Body of pancreas (tissue), 4 donors: ENCODE results near the gene IGSF10. TPM values are rescaled to one million over a fixed set of nuclear protein-coding genes. Genes with fewer than 3 reads are reported as not detected.

Experiments
- ATAC-seq: fragments of 150-250 bp; one replicate; pipeline ENCODE4 v1.9.1; 2016
- DNase-seq, 4 donors: peaks; one replicate each; pipeline ENCODE4 v3.0.0-alpha.2; 2019
- H3K27ac ChIP-seq, 4 donors: fragments of 200-600 bp; sonication (generic); 1 replicate in 3 of 4; 2 replicates in 1 of 4; pipeline versions ENCODE4 v1.5.1 to v1.6.1; 2016 to 2019; ENCODE audit warnings: mild to moderate bottlenecking in 1 of 4, mixed read lengths in 1 of 4, moderate library complexity in 1 of 4
- H3K27me3 ChIP-seq, 2 donors: fragments of 200-600 bp; sonication (generic); one replicate each; pipeline ENCODE4 v1.6.0; 2016; ENCODE audit warnings: mild to moderate bottlenecking in 1 of 2
- H3K36me3 ChIP-seq, 2 donors: fragments of 200-600 bp; sonication (generic); replicated peaks in 1 of 2; 2 replicates each; pipeline ENCODE4 v1.5.1; 2016; ENCODE audit warnings: low read depth in 2 of 2; ENCODE audit not compliant: insufficient read depth in 1 of 2
- H3K4me1 ChIP-seq: fragments of 200-600 bp; sonication (generic); one replicate; pipeline ENCODE4 v1.6.0; 2016
- H3K4me3 ChIP-seq, 2 donors: fragments of 200-600 bp; sonication (generic); 1 replicate in 1 of 2; 2 replicates in 1 of 2; pipeline ENCODE4 v1.5.1; 2016 to 2019
- H3K9me3 ChIP-seq, 3 donors: fragments of 200-600 bp; sonication (generic); 1 replicate in 2 of 3; 2 replicates in 1 of 3; pipeline ENCODE4 v1.5.1; 2016
- POLR2A ChIP-seq, 3 donors: fragments of 450-650 bp; IDR thresholded peaks; one replicate each; pipeline ENCODE4 v1.6.1; 2016; ENCODE audit warnings: antibody characterized with exemption in 3 of 3, mild to moderate bottlenecking in 2 of 3
- WGBS, 2 donors: methylation state at CpG; one replicate each; pipeline ENCODE4 v1.1.5; 2017; 5-methylcytosine and 5-hydroxymethylcytosine counted together
- intact Hi-C: fragments of 100-400 bp; cut with DNase I; formaldehyde crosslinking; loops from one replicate; pipeline ENCODE4 v1.15.1; 2023
- total RNA-seq, 2 donors: library from RNA; depleted of rRNA; stranded (reverse); fragments of >200 nt; gene quantifications; one replicate each; pipeline ENCODE4 v1.1.0, GENCODE V29; 2016
- TF ChIP-seq, protein P1 (sequence below), 7 experiments: fragments of 450-650 bp in 4 of 7; fragments of 200-600 bp in 3 of 7; sonication (generic) in 3 of 7; IDR thresholded peaks; one replicate each; pipeline ENCODE4 v1.5.1; 2016 to 2019; ENCODE audit warnings: antibody characterized with exemption in 7 of 7

IGSF10 gene
- total RNA-seq, 2 donors from 2014 or later = 0.99 to 1.0 TPM

DNA sequence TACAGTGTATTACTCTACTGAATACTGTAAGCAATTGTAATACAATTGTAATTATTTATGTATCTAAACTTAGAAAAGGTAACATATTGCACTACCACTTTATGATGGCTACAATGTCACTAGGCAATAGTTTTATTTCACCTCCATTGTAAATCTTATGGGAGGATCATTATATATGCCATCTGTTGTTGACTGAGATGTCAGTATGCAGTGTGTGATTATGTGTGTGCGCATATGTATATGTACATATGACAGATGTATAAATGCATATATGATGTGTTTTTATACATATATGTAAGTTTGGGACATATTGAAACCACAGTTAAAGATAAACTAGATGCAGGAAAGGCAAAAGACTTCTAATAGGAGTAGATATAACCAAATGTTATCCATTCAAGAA lies 8.5 kb downstream of the IGSF10 start:
- Histone ChIP-seq H3K36me3 (no peaks in the 10 kb centered on the region), H3K27ac (no peak overlapping the region), H3K9me3 (no peaks in the 10 kb centered on the region), H3K4me1 (no peaks in the 10 kb centered on the region), H3K4me3 (no peak overlapping the region), H3K27me3 (no peaks in the 10 kb centered on the region)
- ATAC-seq (no peak), DNase-seq (no peak)
- no peak for TF ChIP-seq POLR2A (IDR thresholded peaks at IDR 0.05)
- TF ChIP-seq, protein P1, sequence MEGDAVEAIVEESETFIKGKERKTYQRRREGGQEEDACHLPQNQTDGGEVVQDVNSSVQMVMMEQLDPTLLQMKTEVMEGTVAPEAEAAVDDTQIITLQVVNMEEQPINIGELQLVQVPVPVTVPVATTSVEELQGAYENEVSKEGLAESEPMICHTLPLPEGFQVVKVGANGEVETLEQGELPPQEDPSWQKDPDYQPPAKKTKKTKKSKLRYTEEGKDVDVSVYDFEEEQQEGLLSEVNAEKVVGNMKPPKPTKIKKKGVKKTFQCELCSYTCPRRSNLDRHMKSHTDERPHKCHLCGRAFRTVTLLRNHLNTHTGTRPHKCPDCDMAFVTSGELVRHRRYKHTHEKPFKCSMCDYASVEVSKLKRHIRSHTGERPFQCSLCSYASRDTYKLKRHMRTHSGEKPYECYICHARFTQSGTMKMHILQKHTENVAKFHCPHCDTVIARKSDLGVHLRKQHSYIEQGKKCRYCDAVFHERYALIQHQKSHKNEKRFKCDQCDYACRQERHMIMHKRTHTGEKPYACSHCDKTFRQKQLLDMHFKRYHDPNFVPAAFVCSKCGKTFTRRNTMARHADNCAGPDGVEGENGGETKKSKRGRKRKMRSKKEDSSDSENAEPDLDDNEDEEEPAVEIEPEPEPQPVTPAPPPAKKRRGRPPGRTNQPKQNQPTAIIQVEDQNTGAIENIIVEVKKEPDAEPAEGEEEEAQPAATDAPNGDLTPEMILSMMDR (IDR thresholded peaks at IDR 0.05) = no peak
- WGBS, 2 donors = 0 to 88% methylated on average over 1 of the region's 1 CpG
- intact Hi-C loops = no loop called here

DNA sequence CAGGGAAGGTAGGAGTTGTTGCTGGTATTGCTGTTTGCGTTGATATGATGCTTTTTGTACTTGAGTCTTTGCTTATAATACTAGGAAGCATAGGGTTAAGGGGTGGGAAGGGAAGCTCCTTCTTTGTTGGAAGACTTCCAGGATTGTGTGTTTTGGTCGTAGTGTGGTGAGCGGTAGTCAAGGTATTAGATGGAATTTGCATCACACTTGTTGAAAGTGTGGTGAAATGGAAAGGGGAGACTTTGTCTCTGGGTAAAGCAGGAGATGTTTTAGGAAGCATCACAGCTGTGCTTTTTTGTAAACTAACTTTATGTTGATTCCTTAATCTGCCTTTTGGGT lies 14.9 kb downstream of the IGSF10 start:
- no peak for DNase-seq
- Histone ChIP-seq H3K27me3 (no peaks in the 10 kb centered on the region), H3K36me3 (no peaks in the 10 kb centered on the region), H3K27ac (no peak overlapping the region), H3K9me3 (no peaks in the 10 kb centered on the region), H3K4me3 (no peak overlapping the region), H3K4me1 (no peaks in the 10 kb centered on the region)
- TF ChIP-seq, protein P1 (IDR thresholded peaks at IDR 0.05) = no peak
- no peak for TF ChIP-seq POLR2A (IDR thresholded peaks at IDR 0.05)
- ATAC-seq = no peak
- intact Hi-C loops = loop anchor here (10.0 kb wide), 1 partner anchor 399 kb away; no protein-coding TSS in a partner anchor
- WGBS, 2 donors = 57 to 58% methylated on average over 3 of the region's 3 CpGs

DNA sequence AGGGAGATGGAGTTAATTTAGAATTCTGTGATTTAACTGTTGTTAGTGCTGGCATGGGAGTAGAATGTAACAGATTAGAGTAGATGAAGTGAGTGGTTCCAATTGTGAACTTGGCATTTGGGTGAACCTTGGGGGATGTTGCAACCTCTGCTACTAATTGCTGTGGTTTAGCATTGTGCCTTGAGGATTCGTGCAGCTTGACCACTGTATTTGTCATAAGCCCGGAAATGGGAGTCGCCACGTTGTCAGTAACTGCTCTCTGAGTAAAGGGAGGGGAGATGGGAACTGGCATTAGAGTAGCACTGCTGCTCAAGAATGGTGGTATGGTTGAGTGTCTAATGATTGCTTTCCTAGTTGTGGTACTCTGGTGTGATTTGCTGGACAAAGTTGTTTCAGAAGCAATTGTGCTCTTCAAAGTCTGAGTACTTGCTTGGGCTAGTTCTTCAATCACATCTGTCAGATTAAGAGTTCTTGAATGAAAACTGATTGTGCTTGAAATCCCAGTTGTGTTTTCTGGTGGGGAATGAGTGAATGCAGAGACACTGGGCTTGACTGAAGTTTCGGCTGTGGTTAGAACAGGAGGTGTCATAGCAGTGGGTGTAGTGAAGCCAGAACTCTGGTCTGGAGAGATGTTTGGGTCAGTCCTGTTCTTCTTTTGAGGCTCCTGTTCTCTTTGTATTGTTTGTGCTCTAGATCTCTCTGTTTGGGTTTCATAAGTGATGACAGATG lies 15.4 kb downstream of the IGSF10 start:
- H3K27ac ChIP-seq = no peak overlapping the region
- H3K4me1 ChIP-seq = no peaks in the 10 kb centered on the region
- 81 to 89% methylated on average over 5 of the region's 5 CpGs for WGBS, 2 donors
- no peak overlapping the region for H3K4me3 ChIP-seq
- ATAC-seq (no peak), DNase-seq (peak in 1 of 4 donors; percentile 21)
- intact Hi-C loops = loop anchor here (10.0 kb wide), 1 partner anchor 399 kb away; no protein-coding TSS in a partner anchor
- H3K9me3 ChIP-seq = no peaks in the 10 kb centered on the region
- H3K27me3 ChIP-seq = no peaks in the 10 kb centered on the region
- TF ChIP-seq POLR2A (IDR thresholded peaks at IDR 0.05) = no peak
- TF ChIP-seq, protein P1 (IDR thresholded peaks at IDR 0.05) = no peak
- no peaks in the 10 kb centered on the region for H3K36me3 ChIP-seq

DNA sequence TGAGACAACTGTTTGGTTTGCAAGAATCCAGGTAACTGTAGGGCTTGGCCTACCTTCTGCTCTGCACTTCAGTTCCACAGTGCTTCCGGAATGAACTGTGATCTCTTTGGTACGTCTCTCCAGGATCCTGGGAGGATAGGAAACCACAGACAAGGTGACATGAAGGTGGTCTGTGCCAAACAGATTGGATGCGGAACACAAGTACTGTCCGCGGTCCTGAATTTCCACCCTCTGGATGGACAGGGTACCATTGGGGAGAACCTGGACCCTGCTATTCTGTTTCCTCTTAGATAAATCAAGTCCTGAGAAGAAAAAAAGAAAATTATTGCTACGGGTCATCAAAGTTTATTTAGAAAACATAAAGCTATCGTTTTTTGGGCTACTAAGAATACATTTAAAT lies 17.3 kb downstream of the IGSF10 start:
- ATAC-seq = no peak
- no peak overlapping the region for H3K4me3 ChIP-seq
- H3K27me3 ChIP-seq = no peaks in the 10 kb centered on the region
- H3K36me3 ChIP-seq = no peaks in the 10 kb centered on the region
- DNase-seq = no peak
- no peaks in the 10 kb centered on the region for H3K4me1 ChIP-seq
- intact Hi-C loops = loop anchor here (10.0 kb wide), 1 partner anchor 401 kb away; no protein-coding TSS in a partner anchor
- H3K9me3 ChIP-seq = no peaks in the 10 kb centered on the region
- no peak overlapping the region for H3K27ac ChIP-seq
- 68 to 76% methylated on average over 7 of the region's 7 CpGs for WGBS, 2 donors
- TF ChIP-seq POLR2A (IDR thresholded peaks at IDR 0.05) = no peak
- TF ChIP-seq, protein P1 (IDR thresholded peaks at IDR 0.05) = no peak

DNA sequence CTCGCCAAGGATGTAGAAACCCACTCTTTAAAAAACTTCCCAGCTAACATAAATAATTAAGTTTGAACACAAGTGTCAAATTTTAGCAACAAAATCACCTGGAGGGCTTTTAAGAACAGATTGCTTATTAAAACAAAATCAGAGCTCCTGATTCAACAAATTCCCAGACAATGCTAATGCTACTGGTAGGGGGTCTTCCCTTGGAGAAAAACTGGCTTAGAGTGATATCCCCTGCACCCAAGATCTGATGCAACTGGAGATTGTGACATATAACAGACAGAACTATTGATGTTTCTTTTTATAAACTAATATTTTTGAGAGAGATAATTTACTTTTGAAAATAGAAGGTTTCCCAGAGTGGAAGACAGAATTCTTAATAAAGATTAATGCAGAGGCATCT lies 19.9 kb downstream of the IGSF10 start:
- Histone ChIP-seq H3K4me1 (no peaks in the 10 kb centered on the region), H3K36me3 (no peaks in the 10 kb centered on the region), H3K9me3 (no peaks in the 10 kb centered on the region), H3K4me3 (no peak overlapping the region), H3K27me3 (no peaks in the 10 kb centered on the region), H3K27ac (no peak overlapping the region)
- TF ChIP-seq, protein P1 (IDR thresholded peaks at IDR 0.05) = no peak
- TF ChIP-seq POLR2A (IDR thresholded peaks at IDR 0.05) = no peak
- DNase-seq (no peak), ATAC-seq (no peak)
- WGBS, 2 donors = 89 to 92% methylated on average over 1 of the region's 1 CpG
- intact Hi-C loops = loop anchor here (10.0 kb wide), 1 partner anchor 404 kb away; no protein-coding TSS in a partner anchor
